ENCODE results near the gene TMCC2.
"Not testable (repeated sequence)": the region's sequence is repeated elsewhere in the genome, so short reads cannot be mapped to it uniquely, and the experiment has no call there.

The TMCC2 gene

GRCh38 chr1:205227584-205228013, at the start of gene TMCC2:
Gene TMCC2 (plus strand): TSS chr1:205227946. CDS start chr1:205228565, 619 bp downstream.
- peak; percentile 78 to 80 for DNase-seq (ENCODE audit: low read depth in 2 of 2)

GRCh38 chr1:205179842-205180241, 47.9 kb upstream of the TMCC2 start:
- DNase-seq (ENCODE audit: low read depth in 2 of 2): no peak

- DNase-seq (ENCODE audit: low read depth in 2 of 2): not testable (repeated sequence)
These were observed 47.4 kb upstream of the TMCC2 start for GRCh38 chr1:205180331-205180730.

GRCh38 chr1:205182930-205183329, 44.8 kb upstream of the TMCC2 start:
- no peak for DNase-seq (ENCODE audit: low read depth in 2 of 2)

- no peak for DNase-seq (ENCODE audit: low read depth in 2 of 2)
These were observed 43.9 kb upstream of the TMCC2 start for GRCh38 chr1:205183676-205184335.

- no peak for DNase-seq (ENCODE audit: low read depth in 2 of 2)
These were observed 41.6 kb upstream of the TMCC2 start for GRCh38 chr1:205186191-205186590.

GRCh38 chr1:205187420-205187819, 40.3 kb upstream of the TMCC2 start:
- DNase-seq (ENCODE audit: low read depth in 2 of 2): no peak

GRCh38 chr1:205188098-205188497, 39.6 kb upstream of the TMCC2 start:
- DNase-seq (ENCODE audit: low read depth in 2 of 2): no peak

- no peak for DNase-seq (ENCODE audit: low read depth in 2 of 2)
These were observed 39.1 kb upstream of the TMCC2 start for GRCh38 chr1:205188596-205188995.

GRCh38 chr1:205189131-205189530, 38.6 kb upstream of the TMCC2 start:
- DNase-seq (ENCODE audit: low read depth in 2 of 2): no peak

- DNase-seq (ENCODE audit: low read depth in 2 of 2): no peak
These were observed 36.7 kb upstream of the TMCC2 start for GRCh38 chr1:205190845-205191577.

GRCh38 chr1:205191622-205192021, 36.1 kb upstream of the TMCC2 start:
- no peak for DNase-seq (ENCODE audit: low read depth in 2 of 2)

- DNase-seq (ENCODE audit: low read depth in 2 of 2): no peak
These were observed 35.5 kb upstream of the TMCC2 start for GRCh38 chr1:205192287-205192686.

GRCh38 chr1:205199090-205199930, 28.4 kb upstream of the TMCC2 start:
- peak in 1 of 2 donors; percentile 56 for DNase-seq (ENCODE audit: low read depth in 2 of 2)

- DNase-seq (ENCODE audit: low read depth in 2 of 2): no peak
These were observed 27.8 kb upstream of the TMCC2 start for GRCh38 chr1:205199931-205200299.

GRCh38 chr1:205204552-205204951, 23.2 kb upstream of the TMCC2 start:
- DNase-seq (ENCODE audit: low read depth in 2 of 2): no peak

GRCh38 chr1:205205055-205205454, 22.7 kb upstream of the TMCC2 start:
- DNase-seq (ENCODE audit: low read depth in 2 of 2): no peak

GRCh38 chr1:205208811-205209210, 18.9 kb upstream of the TMCC2 start:
- no peak for DNase-seq (ENCODE audit: low read depth in 2 of 2)

GRCh38 chr1:205210756-205211168, 17.0 kb upstream of the TMCC2 start:
- no peak for DNase-seq (ENCODE audit: low read depth in 2 of 2)

GRCh38 chr1:205211169-205211838, 16.4 kb upstream of the TMCC2 start, which contains the start of gene DSTYK:
Gene DSTYK (minus strand): TSS chr1:205211702. CDS start chr1:205211535, 167 bp downstream.
- DNase-seq (ENCODE audit: low read depth in 2 of 2): peak; percentile 86 to 92

- DNase-seq (ENCODE audit: low read depth in 2 of 2): no peak
These were observed 15.8 kb upstream of the TMCC2 start for GRCh38 chr1:205211839-205212536.

Measured in stimulated activated CD4-positive, alpha-beta T cell treated with anti-CD3 and anti-CD28 coated beads, Interleukin-4, amount 100 ng/mL, for 48 hours (primary cell).